PC-9 (cell line): ENCODE results near the gene TFIP11.

ENCODE experiments used
- EZH2 ChIP-seq: fragments of 200-600 bp; sonication (generic); IDR thresholded peaks from 2 replicates; pipeline ENCODE4 v1.8.0; 2017; ENCODE audit warnings: antibody characterized with exemption, low read depth
- TF ChIP-seq, protein P1 (sequence below): fragments of 200-600 bp; sonication (generic); conservative IDR thresholded peaks from 2 replicates; pipeline ENCODE4 v1.6.1; 2017; ENCODE audit warnings: mixed run types, antibody characterized with exemption, mild to moderate bottlenecking, moderate library complexity

DNA sequence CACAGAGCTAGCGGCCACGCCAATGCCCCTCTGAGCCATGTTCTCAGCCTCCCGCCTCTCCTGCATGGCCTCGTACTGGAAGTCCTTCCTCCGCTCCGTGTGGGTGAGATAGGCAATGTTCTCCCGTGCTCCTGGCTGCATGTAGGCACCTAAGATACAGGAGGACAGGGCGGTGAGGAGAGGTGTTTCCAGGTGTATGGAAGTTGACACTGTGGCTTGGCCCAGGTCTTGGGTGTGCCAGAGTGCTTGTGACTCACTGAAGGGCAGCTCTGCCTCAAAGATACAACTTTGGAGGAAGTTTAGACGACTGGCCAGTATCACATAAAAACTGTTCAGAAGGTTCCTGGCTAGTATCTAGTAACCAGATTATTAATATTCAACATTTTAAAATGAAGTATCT lies 20.1 kb downstream of the TFIP11 start:
- TF ChIP-seq, protein P1, sequence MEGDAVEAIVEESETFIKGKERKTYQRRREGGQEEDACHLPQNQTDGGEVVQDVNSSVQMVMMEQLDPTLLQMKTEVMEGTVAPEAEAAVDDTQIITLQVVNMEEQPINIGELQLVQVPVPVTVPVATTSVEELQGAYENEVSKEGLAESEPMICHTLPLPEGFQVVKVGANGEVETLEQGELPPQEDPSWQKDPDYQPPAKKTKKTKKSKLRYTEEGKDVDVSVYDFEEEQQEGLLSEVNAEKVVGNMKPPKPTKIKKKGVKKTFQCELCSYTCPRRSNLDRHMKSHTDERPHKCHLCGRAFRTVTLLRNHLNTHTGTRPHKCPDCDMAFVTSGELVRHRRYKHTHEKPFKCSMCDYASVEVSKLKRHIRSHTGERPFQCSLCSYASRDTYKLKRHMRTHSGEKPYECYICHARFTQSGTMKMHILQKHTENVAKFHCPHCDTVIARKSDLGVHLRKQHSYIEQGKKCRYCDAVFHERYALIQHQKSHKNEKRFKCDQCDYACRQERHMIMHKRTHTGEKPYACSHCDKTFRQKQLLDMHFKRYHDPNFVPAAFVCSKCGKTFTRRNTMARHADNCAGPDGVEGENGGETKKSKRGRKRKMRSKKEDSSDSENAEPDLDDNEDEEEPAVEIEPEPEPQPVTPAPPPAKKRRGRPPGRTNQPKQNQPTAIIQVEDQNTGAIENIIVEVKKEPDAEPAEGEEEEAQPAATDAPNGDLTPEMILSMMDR: no peak
- no peak for TF ChIP-seq EZH2
